Measurements from ENCODE around the gene CD83. TPM values are rescaled to one million over a fixed set of nuclear protein-coding genes. Genes with fewer than 3 reads are reported as not detected.

CD83 gene
- total RNA-seq, 1 donor from 2014 or later: 0.11 TPM

DNA sequence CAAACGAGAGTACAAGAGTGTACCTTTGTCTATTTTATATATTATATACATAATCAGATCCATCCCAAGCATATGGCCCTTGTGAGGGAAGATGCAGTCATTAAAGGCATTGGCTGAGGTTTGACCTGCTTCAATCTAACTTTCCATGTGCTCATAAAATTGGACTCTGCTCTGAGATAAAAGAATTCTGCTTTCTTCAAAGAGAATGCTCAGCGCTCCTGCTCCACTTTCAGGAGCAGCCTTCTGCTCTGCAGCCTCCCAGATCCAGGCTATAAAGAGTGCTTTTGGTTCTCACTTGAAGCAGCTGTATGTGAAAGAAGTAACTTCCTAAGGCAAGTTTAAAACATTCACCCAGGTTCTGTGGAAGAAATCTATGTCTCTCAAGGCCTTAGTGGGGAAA is 45.3 kb downstream of the CD83 start:
- Histone ChIP-seq H3K27ac (no peak overlapping the region), H3K9me3 (no peaks in the 10 kb centered on the region), H3K4me1 (no peaks in the 10 kb centered on the region), H3K36me3 (no peaks in the 10 kb centered on the region), H3K4me3 (no peak overlapping the region), H3K27me3 (no peaks in the 10 kb centered on the region)
- TF ChIP-seq, protein P1, sequence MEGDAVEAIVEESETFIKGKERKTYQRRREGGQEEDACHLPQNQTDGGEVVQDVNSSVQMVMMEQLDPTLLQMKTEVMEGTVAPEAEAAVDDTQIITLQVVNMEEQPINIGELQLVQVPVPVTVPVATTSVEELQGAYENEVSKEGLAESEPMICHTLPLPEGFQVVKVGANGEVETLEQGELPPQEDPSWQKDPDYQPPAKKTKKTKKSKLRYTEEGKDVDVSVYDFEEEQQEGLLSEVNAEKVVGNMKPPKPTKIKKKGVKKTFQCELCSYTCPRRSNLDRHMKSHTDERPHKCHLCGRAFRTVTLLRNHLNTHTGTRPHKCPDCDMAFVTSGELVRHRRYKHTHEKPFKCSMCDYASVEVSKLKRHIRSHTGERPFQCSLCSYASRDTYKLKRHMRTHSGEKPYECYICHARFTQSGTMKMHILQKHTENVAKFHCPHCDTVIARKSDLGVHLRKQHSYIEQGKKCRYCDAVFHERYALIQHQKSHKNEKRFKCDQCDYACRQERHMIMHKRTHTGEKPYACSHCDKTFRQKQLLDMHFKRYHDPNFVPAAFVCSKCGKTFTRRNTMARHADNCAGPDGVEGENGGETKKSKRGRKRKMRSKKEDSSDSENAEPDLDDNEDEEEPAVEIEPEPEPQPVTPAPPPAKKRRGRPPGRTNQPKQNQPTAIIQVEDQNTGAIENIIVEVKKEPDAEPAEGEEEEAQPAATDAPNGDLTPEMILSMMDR (IDR thresholded peaks at IDR 0.05): no peak
- intact Hi-C loops (cut with DNase I): no loop called here
- no peak for DNase-seq (ENCODE audit: low spot score in 2 of 2)

DNA sequence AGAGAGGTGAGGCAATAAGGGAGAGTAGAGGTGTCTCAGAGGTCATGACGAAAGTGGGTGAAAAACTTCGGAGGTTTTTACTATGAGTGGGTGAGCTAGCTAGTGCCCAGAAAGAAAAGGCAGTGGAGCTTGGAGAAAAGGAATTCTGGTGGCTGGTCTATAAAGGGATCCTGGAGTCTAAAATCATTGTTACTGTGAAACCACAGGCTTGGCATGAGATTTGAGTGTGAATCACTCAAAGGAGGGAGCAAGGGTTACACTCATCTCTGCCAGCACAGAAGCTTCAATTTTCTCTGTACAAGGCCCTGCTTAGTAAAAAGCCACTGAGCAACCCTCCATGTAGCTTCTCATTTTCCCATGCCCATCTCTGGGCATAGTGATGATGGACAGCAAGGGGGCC is 47.5 kb downstream of the CD83 start:
- no peak overlapping the region for H3K27ac ChIP-seq
- no peaks in the 10 kb centered on the region for H3K36me3 ChIP-seq
- no peaks in the 10 kb centered on the region for H3K27me3 ChIP-seq
- DNase-seq (ENCODE audit: low spot score in 2 of 2): no peak
- H3K4me1 ChIP-seq: no peaks in the 10 kb centered on the region
- TF ChIP-seq, protein P1 (IDR thresholded peaks at IDR 0.05): no peak
- H3K4me3 ChIP-seq: no peak overlapping the region
- intact Hi-C loops (cut with DNase I): no loop called here
- peaks cover 4 to 6% of the 10 kb centered on the region in 2 donors for H3K9me3 ChIP-seq

DNA sequence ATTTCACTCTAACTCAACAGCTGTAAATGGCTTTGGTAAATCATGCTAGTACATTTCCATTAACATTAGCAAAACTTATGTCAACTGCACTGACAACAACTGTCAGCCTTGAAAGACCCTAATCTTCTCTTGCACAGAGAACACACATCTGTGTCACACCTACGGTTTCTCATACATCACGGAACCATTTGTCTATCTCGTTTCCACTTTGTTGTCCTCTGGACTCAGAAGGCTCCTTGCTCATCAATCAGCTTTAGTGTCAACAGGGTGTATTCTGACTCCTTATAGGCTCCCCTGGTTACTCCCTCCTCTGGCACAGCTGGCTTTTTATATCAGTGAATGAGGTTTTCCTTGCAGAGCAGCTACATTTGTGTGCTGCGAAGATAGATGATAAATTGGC is 49.3 kb downstream of the CD83 start:
- H3K4me3 ChIP-seq: no peak overlapping the region
- no peaks in the 10 kb centered on the region for H3K36me3 ChIP-seq
- H3K4me1 ChIP-seq: no peaks in the 10 kb centered on the region
- H3K9me3 ChIP-seq: peaks cover 6 to 8% of the 10 kb centered on the region in 2 donors
- H3K27ac ChIP-seq: no peak overlapping the region
- intact Hi-C loops (cut with DNase I): no loop called here
- H3K27me3 ChIP-seq: no peaks in the 10 kb centered on the region
- no peak for DNase-seq (ENCODE audit: low spot score in 2 of 2)
- TF ChIP-seq, protein P1 (IDR thresholded peaks at IDR 0.05): no peak

DNA sequence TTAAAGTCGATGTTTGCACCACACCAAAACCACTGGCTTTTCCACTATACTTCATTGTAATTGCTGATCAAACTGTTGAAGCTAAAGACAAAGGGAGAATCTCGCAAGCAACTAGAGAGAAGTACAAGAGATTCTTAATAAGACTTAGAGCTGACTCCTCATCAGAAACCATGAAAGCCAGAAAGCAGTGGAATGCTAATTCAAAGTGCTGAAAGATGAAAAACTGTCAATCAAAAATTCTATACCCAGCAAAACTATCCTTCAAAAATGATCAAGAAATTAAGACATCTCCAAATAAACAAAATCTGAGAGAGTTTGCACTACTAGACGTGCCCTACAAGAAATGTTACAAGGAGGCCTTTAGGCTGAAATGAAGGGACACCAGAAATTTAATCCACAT is 52.6 kb downstream of the CD83 start:
- DNase-seq (ENCODE audit: low spot score in 2 of 2): no peak
- Histone ChIP-seq H3K36me3 (no peaks in the 10 kb centered on the region), H3K4me3 (no peak overlapping the region), H3K4me1 (no peaks in the 10 kb centered on the region), H3K27me3 (no peaks in the 10 kb centered on the region), H3K27ac (no peak overlapping the region), H3K9me3 (peaks cover 6 to 8% of the 10 kb centered on the region in 2 donors)
- intact Hi-C loops (cut with DNase I): no loop called here
- TF ChIP-seq, protein P1 (IDR thresholded peaks at IDR 0.05): no peak

DNA sequence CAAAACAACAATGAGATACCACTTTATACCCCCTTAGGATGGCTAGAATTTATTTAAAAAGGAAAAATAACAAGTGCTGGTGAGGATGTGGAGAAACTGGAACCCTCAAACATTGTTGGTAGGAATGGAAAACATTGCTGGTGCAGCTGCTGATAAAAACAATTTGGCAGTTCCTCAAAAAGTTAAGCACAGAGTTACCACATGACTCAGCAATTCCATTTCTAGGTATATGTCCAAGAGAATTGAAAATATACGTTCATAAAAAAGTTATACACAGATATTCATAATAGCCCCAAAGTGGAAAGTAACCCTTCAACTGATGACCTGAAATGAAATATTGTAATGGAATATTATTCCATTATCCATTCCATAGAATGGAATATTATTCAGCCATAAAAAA is 55.0 kb downstream of the CD83 start:
- Histone ChIP-seq H3K36me3 (no peaks in the 10 kb centered on the region), H3K27ac (no peak overlapping the region), H3K4me1 (no peaks in the 10 kb centered on the region), H3K27me3 (no peaks in the 10 kb centered on the region), H3K4me3 (no peak overlapping the region), H3K9me3 (peaks cover 6 to 8% of the 10 kb centered on the region in 2 donors)
- TF ChIP-seq, protein P1 (IDR thresholded peaks at IDR 0.05): no peak
- no peak for DNase-seq (ENCODE audit: low spot score in 2 of 2)
- intact Hi-C loops (cut with DNase I): no loop called here

DNA sequence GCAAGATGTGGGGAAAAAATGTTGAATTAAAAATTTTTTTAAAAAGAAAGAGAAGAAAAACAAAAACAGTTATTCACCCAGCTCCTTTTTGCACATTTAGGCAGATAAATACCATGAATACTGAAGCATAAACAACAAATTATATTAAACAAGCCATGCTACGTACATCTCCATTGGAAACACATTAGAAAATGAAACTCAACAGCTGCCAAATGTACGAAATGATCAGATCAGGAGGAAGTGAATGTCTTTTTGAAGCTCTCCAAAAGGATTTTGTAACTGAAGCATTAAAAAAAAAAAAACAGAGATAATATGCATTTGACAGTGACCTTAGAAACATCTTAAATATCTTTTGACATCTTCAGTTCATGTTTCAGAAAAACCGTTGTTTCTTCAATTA is 56.7 kb downstream of the CD83 start:
- Histone ChIP-seq H3K9me3 (peaks cover 2 to 8% of the 10 kb centered on the region in 2 donors), H3K4me1 (no peaks in the 10 kb centered on the region), H3K4me3 (no peak overlapping the region), H3K36me3 (no peaks in the 10 kb centered on the region), H3K27ac (no peak overlapping the region), H3K27me3 (no peaks in the 10 kb centered on the region)
- DNase-seq (ENCODE audit: low spot score in 2 of 2): no peak
- TF ChIP-seq, protein P1 (IDR thresholded peaks at IDR 0.05): no peak
- intact Hi-C loops (cut with DNase I): no loop called here

Measured in ascending aorta (tissue), 2 donors.